HCT116 (cell line): ENCODE data around the gene TGDS.

Experiments
- CEBPB ChIP-seq: IDR thresholded peaks from 2 replicates; pipeline ENCODE4 v1.6.1; 2012; ENCODE audit warnings: low read depth
- EGR1 ChIP-seq: IDR thresholded peaks from 2 replicates; pipeline ENCODE4 v1.6.1; 2012; ENCODE audit warnings: low read depth
- EZH2 ChIP-seq: fragments of 200-600 bp; sonication (generic); IDR thresholded peaks from 2 replicates; pipeline ENCODE4 v1.6.1; 2017; ENCODE audit warnings: antibody characterized with exemption, mixed run types
- EZH2phosphoT487 ChIP-seq: fragments of 200-600 bp; IDR thresholded peaks from 2 replicates; pipeline ENCODE4 v1.6.1; 2018; ENCODE audit warnings: antibody characterized with exemption, borderline replicate concordance
- POLR2A ChIP-seq: IDR thresholded peaks from 2 replicates; pipeline ENCODE4 v1.7.0; 2011; ENCODE audit warnings: borderline replicate concordance; ENCODE audit not compliant: insufficient read depth, insufficient read length; ENCODE audit errors: extremely low read depth
- POLR2AphosphoS5 ChIP-seq: IDR thresholded peaks from 2 replicates; pipeline ENCODE4 v1.6.1; 2011; ENCODE audit warnings: mild to moderate bottlenecking, low read depth, low read length, moderate library complexity
- RAD21 ChIP-seq: IDR thresholded peaks from 2 replicates; pipeline ENCODE4 v1.6.1; 2012; ENCODE audit warnings: low read depth, mild to moderate bottlenecking
- REST ChIP-seq: IDR thresholded peaks from 2 replicates; pipeline ENCODE4 v1.6.1; 2012; ENCODE audit warnings: low read depth
- SIN3A ChIP-seq: IDR thresholded peaks from 2 replicates; pipeline ENCODE4 v1.6.1; 2012; ENCODE audit warnings: low read depth
- ZFX ChIP-seq: fragments of 450-650 bp; IDR thresholded peaks from 2 replicates; pipeline ENCODE4 v1.6.1; 2017
- ZNF274 ChIP-seq: fragments of 200-500 bp; sonication (Bioruptor generic); IDR thresholded peaks from 2 replicates; pipeline ENCODE4 v1.6.1; 2014; ENCODE audit warnings: mild to moderate bottlenecking, low read depth, low read length, inconsistent platforms
- TF ChIP-seq, protein P1 (sequence below), 3 experiments: fragments of 200-600 bp in 1 of 3; sonication (generic) in 1 of 3; IDR thresholded peaks in 2 of 3; conservative IDR thresholded peaks in 1 of 3; 2 replicates each; pipeline ENCODE4 v1.5.1; 2012 to 2017; ENCODE audit warnings: low read depth in 2 of 3, low read length in 2 of 3, antibody characterized with exemption in 1 of 3, borderline replicate concordance in 1 of 3, control low read depth in 1 of 3, mild to moderate bottlenecking in 1 of 3, mixed read lengths in 1 of 3, mixed run types in 1 of 3, moderate library complexity in 1 of 3; ENCODE audit not compliant: insufficient read depth in 1 of 3

DNA sequence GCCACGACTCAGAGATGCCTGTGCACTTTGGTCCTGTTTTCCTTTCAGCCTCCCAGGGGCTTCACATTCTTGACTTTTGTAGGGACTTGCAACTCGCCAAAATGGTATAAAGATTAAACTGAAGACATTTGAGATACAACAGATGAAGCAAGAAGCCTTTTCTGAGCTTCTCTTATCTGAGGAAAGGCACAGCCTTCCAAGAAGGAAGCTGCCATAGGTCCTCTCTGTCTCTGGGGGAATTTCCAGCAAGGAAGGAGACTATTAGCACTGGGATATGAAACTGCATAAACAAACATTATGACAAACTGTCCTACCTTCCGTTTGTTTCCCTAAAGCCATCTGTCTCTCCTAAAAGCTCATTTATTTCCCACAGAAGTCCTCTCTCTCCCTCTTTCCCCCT, 39.3 kb downstream of the TGDS start:
- TF ChIP-seq CEBPB (no peak), POLR2AphosphoS5 (no peak), POLR2A (no peak), EZH2 (no peak), RAD21 (no peak), REST (no peak), EGR1 (no peak), SIN3A (no peak), ZNF274 (no peak), EZH2phosphoT487 (no peak), ZFX (no peak)
- TF ChIP-seq, protein P1, sequence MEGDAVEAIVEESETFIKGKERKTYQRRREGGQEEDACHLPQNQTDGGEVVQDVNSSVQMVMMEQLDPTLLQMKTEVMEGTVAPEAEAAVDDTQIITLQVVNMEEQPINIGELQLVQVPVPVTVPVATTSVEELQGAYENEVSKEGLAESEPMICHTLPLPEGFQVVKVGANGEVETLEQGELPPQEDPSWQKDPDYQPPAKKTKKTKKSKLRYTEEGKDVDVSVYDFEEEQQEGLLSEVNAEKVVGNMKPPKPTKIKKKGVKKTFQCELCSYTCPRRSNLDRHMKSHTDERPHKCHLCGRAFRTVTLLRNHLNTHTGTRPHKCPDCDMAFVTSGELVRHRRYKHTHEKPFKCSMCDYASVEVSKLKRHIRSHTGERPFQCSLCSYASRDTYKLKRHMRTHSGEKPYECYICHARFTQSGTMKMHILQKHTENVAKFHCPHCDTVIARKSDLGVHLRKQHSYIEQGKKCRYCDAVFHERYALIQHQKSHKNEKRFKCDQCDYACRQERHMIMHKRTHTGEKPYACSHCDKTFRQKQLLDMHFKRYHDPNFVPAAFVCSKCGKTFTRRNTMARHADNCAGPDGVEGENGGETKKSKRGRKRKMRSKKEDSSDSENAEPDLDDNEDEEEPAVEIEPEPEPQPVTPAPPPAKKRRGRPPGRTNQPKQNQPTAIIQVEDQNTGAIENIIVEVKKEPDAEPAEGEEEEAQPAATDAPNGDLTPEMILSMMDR (IDR thresholded peaks at IDR 0.05 in 2 of 3, conservative IDR thresholded peaks at IDR 0.05 in 1 of 3; ENCODE audit: borderline replicate concordance in 1 of 3, insufficient read depth in 1 of 3, low read depth in 2 of 3, low read length in 2 of 3) = no peak
